Kidney capillary endothelial cell (primary cell): ENCODE measurements around the gene SLC32A1.
A peak's percentile ranks its signal among the peaks of the same experiment; 100 is the strongest.

Experiments
- DNase-seq: peaks from one replicate; pipeline ENCODE4 v3.0.0-alpha.2; 2018; ENCODE audit warnings: low spot score

SLC32A1 gene

GRCh38 chr20:38725148-38725901 lies 1.0 kb downstream of the SLC32A1 start:
- DNase-seq = no peak

- no peak for DNase-seq
Measured at GRCh38 chr20:38725931-38726803, 1.9 kb downstream of the SLC32A1 start.

- no peak for DNase-seq
Measured at GRCh38 chr20:38726804-38727606, 2.7 kb downstream of the SLC32A1 start.

GRCh38 chr20:38727607-38728190 lies 3.4 kb downstream of the SLC32A1 start:
- no peak for DNase-seq

- no peak for DNase-seq
Measured at GRCh38 chr20:38728191-38728781, 4.0 kb downstream of the SLC32A1 start.

- no peak for DNase-seq
Measured at GRCh38 chr20:38728911-38729642, 4.8 kb downstream of the SLC32A1 start.

GRCh38 chr20:38729767-38730166 lies 5.5 kb downstream of the SLC32A1 start:
- no peak for DNase-seq

- no peak for DNase-seq
Measured at GRCh38 chr20:38730167-38730988, 6.1 kb downstream of the SLC32A1 start.

GRCh38 chr20:38730989-38731737 lies 6.9 kb downstream of the SLC32A1 start:
- no peak for DNase-seq

GRCh38 chr20:38731738-38732113 lies 7.4 kb downstream of the SLC32A1 start:
- DNase-seq = no peak

- no peak for DNase-seq
Measured at GRCh38 chr20:38732981-38733380, 8.7 kb downstream of the SLC32A1 start.

GRCh38 chr20:38735172-38735571 lies 10.9 kb downstream of the SLC32A1 start:
- no peak for DNase-seq

- DNase-seq = no peak
Measured at GRCh38 chr20:38737887-38738286, 13.6 kb downstream of the SLC32A1 start.

- no peak for DNase-seq
Measured at GRCh38 chr20:38745757-38746156, 21.5 kb downstream of the SLC32A1 start.

- DNase-seq = no peak
Measured at GRCh38 chr20:38747495-38748096, 23.3 kb downstream of the SLC32A1 start.

GRCh38 chr20:38748097-38748860 lies 24.0 kb downstream of the SLC32A1 start, which contains the start of gene ACTR5:
TSS of gene ACTR5 (plus strand) at chr20:38748460. CDS start at chr20:38748479, 19 bp downstream.
- DNase-seq = peak; percentile 87

GRCh38 chr20:38748861-38749149 lies 24.5 kb downstream of the SLC32A1 start:
- no peak for DNase-seq

GRCh38 chr20:38751360-38751976 lies 27.2 kb downstream of the SLC32A1 start:
- peak; percentile 50 for DNase-seq
